ENCODE measurements around the gene VMP1.

DNA sequence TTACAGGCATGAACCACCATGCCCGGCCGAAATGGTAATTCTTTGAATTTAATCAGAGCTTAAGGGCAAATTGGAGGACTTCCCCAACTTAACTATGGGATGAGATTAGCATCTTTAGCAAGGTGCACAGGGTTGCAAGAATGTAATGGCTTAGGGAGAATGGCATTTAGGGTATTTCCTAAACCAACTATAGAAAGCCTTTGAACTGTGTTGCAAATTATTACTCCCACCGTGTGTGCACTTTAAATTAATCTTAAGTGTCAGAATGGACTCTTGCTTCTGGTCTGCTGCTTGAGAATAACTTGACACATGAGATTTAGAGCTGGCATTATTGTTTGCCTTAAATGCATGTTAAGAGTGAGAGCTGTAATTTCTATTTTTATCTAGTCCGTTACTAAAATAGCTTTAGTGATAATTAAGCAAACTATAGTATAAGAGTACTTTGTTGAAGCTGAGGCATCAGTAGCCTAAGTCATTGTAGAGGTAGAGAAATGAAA lies 125.5 kb downstream of the VMP1 start:
- TF ChIP-seq ZNF121 (tag by site-specific recombination; IDR thresholded peaks at IDR 0.05) = no peak
- TF ChIP-seq CTCF (tag by site-specific recombination; IDR thresholded peaks at IDR 0.05) = no peak
- no peak for TF ChIP-seq YY1 (tag by site-specific recombination; IDR thresholded peaks at IDR 0.05)
